ENCODE results near the gene SLC29A3.
"Not testable (repeated sequence)": the region's sequence is repeated elsewhere in the genome, so short reads cannot be mapped to it uniquely, and the experiment has no call there.

SLC29A3 gene

GRCh38 chr10:71296086-71296485 is 23.0 kb upstream of the SLC29A3 start:
- Histone ChIP-seq H3K4me1 (no peaks in the 10 kb centered on the region), H3K36me3 (peaks cover 97% of the 10 kb centered on the region), H3K4me3 (ENCODE audit: low read depth, low read length) (no peak overlapping the region), H3K27me3 (no peaks in the 10 kb centered on the region), H3K9me3 (no peaks in the 10 kb centered on the region)
- TF ChIP-seq CTCF (IDR thresholded peaks at IDR 0.05; ENCODE audit: low read depth, low read length), result no peak
- no peak for DNase-seq

GRCh38 chr10:71296811-71297210 is 22.2 kb upstream of the SLC29A3 start:
- H3K27me3 ChIP-seq; DNase-seq; H3K9me3 ChIP-seq; H3K4me1 ChIP-seq; H3K4me3 ChIP-seq (ENCODE audit: low read depth, low read length): not testable (repeated sequence)
- H3K36me3 ChIP-seq, result peaks cover 96% of the 10 kb centered on the region

GRCh38 chr10:71297343-71297742 is 21.7 kb upstream of the SLC29A3 start:
- H3K9me3 ChIP-seq, result no peaks in the 10 kb centered on the region
- H3K27me3 ChIP-seq, result no peaks in the 10 kb centered on the region
- H3K4me1 ChIP-seq, result no peaks in the 10 kb centered on the region
- TF ChIP-seq CTCF (IDR thresholded peaks at IDR 0.05; ENCODE audit: low read depth, low read length), result no peak
- no peak for DNase-seq
- peaks cover 92% of the 10 kb centered on the region for H3K36me3 ChIP-seq
- H3K4me3 ChIP-seq (ENCODE audit: low read depth, low read length), result no peak overlapping the region

GRCh38 chr10:71299071-71299785 is 19.8 kb upstream of the SLC29A3 start:
- no peaks in the 10 kb centered on the region for H3K27me3 ChIP-seq
- H3K4me3 ChIP-seq (ENCODE audit: low read depth, low read length), result no peak overlapping the region
- DNase-seq, result no peak
- peaks cover 90% of the 10 kb centered on the region for H3K36me3 ChIP-seq
- no peaks in the 10 kb centered on the region for H3K4me1 ChIP-seq
- no peaks in the 10 kb centered on the region for H3K9me3 ChIP-seq
- no peak for TF ChIP-seq CTCF (IDR thresholded peaks at IDR 0.05; ENCODE audit: low read depth, low read length)

- H3K36me3 ChIP-seq, result peaks cover 83% of the 10 kb centered on the region
- H3K27me3 ChIP-seq, result no peaks in the 10 kb centered on the region
- H3K4me3 ChIP-seq (ENCODE audit: low read depth, low read length), result no peak overlapping the region
- no peaks in the 10 kb centered on the region for H3K4me1 ChIP-seq
- H3K9me3 ChIP-seq, result no peaks in the 10 kb centered on the region
- DNase-seq, result no peak
- TF ChIP-seq CTCF (IDR thresholded peaks at IDR 0.05; ENCODE audit: low read depth, low read length), result no peak
Measured at GRCh38 chr10:71300555-71301370, 18.3 kb upstream of the SLC29A3 start.

- H3K9me3 ChIP-seq, result no peaks in the 10 kb centered on the region
- TF ChIP-seq CTCF (IDR thresholded peaks at IDR 0.05; ENCODE audit: low read depth, low read length), result no peak
- H3K4me3 ChIP-seq (ENCODE audit: low read depth, low read length), result no peak overlapping the region
- DNase-seq, result no peak
- H3K36me3 ChIP-seq, result peaks cover 76% of the 10 kb centered on the region
- H3K4me1 ChIP-seq, result no peaks in the 10 kb centered on the region
- no peaks in the 10 kb centered on the region for H3K27me3 ChIP-seq
Measured at GRCh38 chr10:71301371-71301916, 17.6 kb upstream of the SLC29A3 start.

All from BE2C (cell line).